T47D (cell line): ENCODE measurements around the gene PARVB.

Experiments
- DNase-seq, 2 experiments: peaks; one replicate each; pipeline versions ENCODE4 v3.0.0 to v3.0.0-alpha.2; 2011 to 2012; ENCODE audit warnings: low read depth in 1 of 2, low spot score in 1 of 2
- JUND ChIP-seq: IDR thresholded peaks from 2 replicates; pipeline ENCODE4 v1.6.1; 2012; ENCODE audit warnings: low read depth
- in situ Hi-C: cut with HindIII; loops from 2 replicates; pipeline ENCODE4 v1.10.0; 2016; ENCODE audit warnings: low sequenced_read_pairs, low pct_unique_long_range_greater_than_20kb

Gene PARVB, protein sequence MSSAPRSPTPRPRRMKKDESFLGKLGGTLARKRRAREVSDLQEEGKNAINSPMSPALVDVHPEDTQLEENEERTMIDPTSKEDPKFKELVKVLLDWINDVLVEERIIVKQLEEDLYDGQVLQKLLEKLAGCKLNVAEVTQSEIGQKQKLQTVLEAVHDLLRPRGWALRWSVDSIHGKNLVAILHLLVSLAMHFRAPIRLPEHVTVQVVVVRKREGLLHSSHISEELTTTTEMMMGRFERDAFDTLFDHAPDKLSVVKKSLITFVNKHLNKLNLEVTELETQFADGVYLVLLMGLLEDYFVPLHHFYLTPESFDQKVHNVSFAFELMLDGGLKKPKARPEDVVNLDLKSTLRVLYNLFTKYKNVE

DNA sequence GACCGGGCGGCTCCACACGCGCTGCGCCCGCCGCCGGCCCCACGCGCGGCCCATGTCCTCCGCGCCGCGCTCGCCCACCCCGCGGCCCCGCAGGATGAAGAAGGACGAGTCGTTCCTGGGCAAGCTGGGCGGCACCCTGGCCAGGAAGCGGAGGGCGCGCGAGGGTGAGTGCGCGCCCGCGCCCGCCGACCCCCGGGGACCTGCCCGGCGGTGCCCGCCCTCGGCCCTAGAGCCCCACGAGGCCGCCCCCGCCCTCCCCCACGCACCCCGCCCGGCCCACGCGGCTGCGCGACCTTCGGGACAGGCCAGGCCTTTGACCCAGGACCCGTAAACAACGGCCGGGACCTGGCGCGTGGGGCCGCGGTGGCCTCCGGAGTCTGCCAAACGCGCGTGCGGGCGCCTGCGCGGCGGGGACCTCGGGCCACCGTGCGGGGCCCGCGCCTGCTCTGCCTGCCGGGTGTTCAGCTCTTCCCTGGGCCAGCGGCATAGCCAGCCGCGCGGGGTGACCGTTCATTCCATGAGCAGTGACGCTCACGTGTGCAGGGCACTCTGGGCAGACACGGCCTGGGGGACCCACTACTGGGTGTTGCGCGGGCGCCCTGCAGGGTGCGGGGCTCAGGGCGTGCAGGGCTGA, at the start of gene PARVB:
TSS of gene PARVB (plus strand) at position 15 of the 634 bp plus-strand sequence. CDS start at position 53, 38 bp downstream.
- no peak for TF ChIP-seq JUND

DNA sequence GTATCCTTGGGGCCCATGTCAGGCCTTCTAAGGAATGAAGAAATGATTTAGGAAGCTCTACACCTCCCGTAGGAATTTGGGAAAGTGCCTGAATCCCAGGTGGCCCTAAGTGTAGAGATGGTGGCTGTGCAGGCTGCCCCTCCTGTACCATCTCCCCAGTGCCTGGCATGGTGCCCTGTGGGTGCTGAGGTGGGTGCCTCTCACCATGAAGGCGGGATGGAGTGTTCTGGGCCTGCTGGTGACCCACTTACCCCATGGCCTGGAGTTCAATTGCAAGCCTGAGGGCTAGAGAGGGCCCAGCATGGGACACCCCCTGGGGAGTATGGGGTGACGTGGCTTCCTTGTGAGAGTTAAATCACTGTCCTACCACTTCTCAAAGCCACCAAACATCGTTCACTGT, 49.1 kb upstream of the PARVB start:
- no peak for DNase-seq
- TF ChIP-seq JUND, result no peak
- in situ Hi-C loops, result no loop called here

More for the DNA sequence above, at the start of gene PARVB:
- peak; percentile 8 to 30 for DNase-seq
- in situ Hi-C loops, result no loop called here

DNA sequence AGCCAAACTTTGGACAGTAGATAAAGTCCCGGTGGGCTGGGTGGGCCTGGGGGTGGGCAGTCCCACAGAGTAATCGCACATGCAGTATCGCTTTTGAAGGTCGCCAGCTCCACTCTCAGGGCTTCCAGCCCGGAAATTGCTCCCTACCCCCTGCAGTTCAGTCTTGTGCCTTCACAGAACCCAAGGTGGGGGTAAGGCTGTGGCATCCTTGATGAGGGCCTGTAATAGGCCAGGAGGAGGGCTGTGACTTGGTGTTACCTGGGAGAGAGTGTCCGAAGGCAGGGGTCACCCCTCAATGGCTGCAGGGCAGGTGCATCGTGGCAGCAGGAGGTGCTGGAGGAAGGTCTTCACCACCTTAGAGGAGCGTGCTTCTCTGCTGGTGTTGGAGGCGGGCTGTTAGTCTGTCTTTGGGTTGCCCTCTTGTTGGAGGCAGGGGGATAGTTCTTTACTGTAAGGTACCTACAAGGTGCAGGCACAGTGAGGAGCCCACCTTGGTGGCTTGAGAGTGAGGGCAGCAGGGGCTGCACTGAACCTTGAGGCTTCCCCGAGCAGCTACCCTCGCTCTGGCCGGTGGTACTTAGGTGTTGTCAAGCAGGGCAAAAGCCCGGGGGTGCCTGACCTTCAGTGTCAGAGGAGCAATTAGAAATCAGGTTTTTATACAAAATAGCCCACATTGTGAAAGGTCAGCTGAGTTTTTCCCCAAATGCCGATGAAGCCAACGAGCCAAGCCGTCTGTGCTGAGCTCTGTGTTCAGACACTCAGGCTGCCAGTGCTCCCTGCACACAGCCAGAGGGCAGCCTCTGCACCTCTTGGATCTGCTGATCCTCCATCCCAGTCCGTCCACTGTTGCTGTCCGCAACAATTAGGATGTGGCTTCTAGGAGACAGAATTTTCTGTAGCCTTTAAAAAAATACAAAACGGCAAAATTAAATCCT, 47.0 kb upstream of the PARVB start:
- in situ Hi-C loops, result no loop called here
- no peak for DNase-seq
- no peak for TF ChIP-seq JUND

DNA sequence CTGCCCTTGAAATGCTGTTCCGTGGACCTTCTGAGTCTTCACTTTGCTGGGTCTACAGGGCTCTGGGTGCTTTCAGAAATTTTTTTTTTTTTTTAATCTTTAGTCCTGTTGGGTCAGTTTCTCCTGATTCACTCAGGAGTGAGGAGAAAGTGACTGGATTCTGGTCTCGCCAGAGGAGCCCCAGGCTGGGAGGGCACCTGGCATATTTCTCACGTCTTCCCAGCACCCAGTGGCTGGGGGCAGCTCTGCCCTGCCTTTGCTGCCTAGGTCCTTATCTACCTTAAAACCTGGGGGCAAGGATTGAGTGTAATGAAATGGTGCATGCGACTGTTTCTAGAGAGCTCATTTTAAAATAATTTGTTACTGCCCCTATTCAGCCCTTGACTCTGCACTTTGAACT, 45.5 kb upstream of the PARVB start:
- in situ Hi-C loops, result no loop called here
- no peak for DNase-seq
- TF ChIP-seq JUND, result no peak

DNA sequence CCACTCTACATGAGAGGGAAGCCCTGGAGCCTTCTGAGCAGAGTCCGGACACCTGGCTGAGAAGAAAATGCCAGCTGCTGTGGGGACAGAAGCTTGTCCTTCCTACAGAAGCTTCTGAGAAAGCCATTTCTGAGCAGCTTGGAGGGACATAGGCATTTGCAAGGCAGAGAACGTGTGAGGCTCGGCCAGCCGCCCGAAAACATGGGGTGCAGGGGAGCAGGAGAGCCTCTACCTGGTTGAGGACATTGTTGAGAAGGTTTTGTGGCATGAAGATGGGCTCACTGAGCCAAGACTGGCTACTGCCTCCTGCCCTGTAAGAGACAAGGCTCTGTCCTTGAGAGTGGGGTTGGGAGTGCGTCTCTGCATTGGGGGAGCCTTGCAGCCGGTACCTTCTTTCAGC, 43.5 kb upstream of the PARVB start:
- in situ Hi-C loops, result no loop called here
- no peak for TF ChIP-seq JUND
- no peak for DNase-seq

DNA sequence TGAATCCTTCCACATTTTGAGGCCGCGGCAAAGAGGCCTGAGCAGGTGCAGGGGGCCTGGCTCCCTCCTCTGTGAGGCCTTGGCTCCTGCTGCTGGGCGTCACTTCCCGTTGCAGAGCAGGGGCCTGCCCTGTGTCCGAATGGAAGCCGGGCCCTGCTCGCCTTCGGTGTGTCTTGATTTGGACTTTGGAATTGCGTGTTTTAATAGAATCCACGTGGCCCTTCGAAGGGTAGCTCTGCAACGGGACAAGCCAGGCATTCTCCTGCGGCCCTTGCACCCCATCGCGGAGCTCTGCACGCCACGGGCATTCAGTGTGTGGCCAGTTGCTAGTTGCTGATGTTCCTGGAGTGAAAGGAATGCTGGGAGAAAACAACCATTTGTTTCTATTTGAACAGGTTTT, 43.1 kb upstream of the PARVB start:
- DNase-seq, result no peak
- in situ Hi-C loops, result no loop called here
- TF ChIP-seq JUND, result no peak

DNA sequence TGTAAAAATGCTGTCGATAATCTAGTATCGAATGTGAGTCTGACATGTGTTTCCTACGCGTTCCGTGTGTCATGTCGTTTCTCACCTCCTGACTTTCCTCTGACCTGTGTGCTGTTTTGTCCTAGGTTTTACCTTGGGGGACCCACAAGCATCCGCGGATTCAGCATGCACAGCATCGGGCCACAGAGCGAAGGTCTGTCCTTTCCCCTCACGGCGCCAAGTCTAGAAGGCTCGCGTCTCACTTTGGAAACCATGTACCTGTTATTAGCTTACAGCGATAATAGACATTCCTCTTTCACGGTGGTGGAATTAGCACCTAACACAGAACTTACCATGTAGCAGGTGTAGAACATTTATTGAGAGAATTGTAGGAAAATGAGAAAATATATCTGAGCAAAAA, 40.3 kb upstream of the PARVB start:
- TF ChIP-seq JUND, result no peak
- DNase-seq, result no peak
- in situ Hi-C loops, result no loop called here

DNA sequence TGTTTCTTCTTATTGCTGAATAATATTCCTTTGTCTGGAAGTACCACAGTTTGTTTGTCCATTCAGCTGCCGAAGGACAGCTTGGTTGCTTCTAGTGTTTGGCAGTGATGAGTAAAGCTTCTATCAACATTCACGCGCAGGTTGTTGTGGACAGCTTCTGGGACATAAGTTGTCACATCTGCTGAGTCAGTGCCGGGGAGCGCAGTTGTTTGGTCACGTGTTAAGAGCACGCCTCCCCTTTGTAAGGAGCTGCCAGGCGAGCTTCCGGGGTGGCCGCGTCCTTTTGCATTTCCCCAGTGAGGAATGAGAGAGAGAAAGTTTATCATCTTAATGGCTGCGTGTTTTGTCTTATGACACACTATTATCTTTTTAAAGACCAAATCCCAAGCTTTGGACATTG, 38.6 kb upstream of the PARVB start:
- no peak for DNase-seq
- no peak for TF ChIP-seq JUND
- in situ Hi-C loops, result no loop called here

DNA sequence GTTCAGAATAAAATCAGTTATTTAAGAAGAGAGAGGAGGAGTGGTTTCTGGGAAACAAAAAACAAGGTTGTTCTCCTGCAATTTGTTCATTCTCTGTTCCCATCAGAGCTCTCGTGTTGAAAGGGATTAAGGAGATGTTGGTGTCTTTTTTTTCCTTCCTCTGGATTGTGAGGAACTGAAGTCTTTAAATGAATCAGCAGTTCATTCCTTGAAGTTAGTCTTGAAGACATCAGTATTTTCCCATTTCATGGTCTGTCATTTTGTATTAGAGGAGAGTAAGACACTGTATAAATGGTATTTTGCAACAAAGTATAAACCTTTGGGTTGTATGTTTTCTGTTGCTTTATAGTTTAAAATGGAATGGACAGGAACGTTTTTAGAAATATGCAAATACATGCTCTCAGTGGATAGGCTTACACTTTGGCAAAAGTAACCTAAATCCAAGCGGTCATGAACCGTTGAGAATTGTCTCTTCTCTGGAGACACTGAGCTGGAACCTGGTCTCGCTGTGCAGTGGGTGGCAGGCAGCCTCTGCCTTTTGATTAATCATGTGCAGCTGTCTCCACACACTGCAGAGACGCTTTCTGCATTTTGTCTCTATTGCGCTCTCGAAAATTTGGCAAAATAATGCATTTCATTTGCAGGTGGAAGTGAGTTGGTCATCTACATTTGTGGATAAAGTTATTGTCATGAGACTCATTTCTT, 35.8 kb upstream of the PARVB start:
- TF ChIP-seq JUND, result no peak
- no peak for DNase-seq
- in situ Hi-C loops, result no loop called here

DNA sequence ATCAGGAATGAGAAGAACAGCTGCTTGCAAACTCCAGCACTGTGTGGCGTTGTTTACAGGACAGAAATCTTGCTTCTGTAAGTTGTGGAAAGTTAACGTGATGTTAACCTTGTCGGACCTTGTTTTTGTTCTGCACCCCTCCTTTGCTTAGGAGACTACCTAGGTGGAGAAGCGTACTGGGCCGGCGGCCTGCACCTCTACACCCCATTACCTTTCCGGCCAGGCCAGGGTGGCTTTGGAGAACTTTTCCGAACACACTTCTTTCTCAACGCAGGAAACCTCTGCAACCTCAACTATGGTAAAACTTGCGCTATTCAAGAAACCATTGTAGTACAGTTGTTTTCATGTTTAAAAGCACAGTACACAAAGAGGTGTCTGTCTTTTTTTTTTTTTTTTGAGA, 35.1 kb upstream of the PARVB start:
- TF ChIP-seq JUND, result no peak
- in situ Hi-C loops, result no loop called here
- no peak for DNase-seq

DNA sequence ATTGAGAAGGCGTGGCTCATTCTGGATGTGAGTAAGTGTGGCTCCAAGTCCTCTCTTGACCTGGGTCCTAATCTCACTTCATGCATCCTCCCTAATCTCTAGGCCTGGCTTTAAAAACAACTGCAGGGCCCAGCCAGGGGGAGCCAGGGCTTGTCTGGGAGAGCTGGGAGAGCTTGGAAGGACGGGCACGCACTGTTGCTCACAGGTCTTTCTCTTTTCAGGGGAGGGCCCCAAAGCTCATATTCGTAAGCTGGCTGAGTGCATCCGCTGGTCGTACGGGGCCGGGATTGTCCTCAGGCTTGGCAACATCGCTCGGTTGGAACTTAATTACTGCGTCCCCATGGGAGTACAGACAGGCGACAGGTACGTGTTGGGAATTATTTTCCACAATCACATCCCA, 34.1 kb upstream of the PARVB start:
- no peak for TF ChIP-seq JUND
- DNase-seq, result no peak
- in situ Hi-C loops, result no loop called here

DNA sequence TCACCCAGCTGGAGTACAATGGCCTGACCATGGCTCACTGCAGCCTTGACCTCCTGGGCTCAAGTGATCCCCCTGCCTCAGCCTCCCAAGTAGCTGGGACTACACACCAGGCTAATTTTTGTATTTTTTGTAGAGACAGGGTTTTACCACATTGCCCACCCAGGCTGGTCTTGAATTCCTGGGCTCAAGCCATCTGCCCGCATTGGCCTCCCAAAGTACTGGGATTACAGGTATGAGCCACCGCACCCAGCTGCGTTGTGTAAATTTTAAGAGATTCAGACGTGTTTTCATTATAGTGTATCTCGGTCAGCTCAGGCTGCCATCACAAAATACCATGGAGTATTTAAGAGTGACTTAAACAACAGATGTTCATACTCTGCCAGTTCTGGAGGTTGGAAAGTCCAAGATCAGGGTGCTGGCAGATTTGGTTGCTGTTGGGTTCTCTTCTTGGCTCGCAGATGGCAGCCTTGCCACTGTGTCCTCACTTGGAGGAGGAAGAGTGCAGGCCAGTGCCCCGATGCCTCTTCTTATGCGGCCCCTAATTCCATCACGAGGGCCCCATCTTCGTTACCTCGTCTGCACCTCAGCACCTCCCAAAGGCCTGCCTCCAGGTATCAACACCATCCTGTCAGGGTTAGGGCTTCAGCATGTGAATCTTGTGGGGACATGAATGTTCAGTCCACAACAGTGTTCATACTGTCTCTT, 32.6 kb upstream of the PARVB start:
- in situ Hi-C loops, result no loop called here
- TF ChIP-seq JUND, result no peak
- DNase-seq, result no peak
